ENCODE results near the gene EXOSC7.
A peak's percentile ranks its signal among the peaks of the same experiment; 100 is the strongest.

Gene EXOSC7

DNA sequence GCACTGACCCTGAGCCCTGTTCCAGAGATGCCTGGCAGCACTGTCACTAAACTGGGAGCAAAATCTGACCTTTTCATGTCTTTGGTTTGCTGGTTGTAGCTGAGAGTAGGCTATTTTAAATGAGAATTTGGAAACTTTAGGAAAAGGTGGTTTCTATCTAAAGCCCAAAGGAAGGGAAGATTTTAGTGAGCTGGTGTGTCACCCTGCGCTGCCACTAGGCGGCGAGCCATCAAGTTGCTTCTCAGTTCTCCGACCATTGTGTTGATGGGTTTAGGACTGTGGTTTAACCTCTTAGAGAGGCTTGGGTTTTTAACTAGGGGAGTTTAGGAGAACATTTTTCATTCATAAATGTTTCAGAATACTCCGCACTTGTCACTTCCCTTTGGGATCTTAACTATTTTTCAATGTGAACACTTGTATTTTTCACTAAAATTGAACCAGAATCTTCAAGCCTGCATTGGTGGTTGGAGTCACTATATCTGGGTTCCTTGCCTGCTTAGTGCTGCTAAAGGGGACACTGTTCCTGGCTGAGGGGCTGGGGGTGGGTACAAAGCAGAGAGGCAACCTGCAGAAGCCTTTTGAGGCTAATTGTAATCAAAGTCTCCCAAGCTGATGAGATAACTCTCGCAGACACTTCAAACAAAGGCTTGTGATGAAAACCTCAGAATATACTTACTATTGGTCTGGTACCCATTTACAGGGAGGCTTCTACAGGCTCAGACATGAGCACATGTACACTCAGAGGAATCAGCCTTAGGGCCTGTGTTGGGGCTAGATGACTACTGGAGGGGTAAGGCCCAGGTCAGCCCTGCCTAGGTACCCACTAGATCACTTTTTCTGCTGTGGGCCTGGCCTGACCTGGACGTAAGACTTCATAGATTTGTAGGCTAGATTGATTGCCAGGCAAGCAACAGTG, 16.8 kb downstream of the EXOSC7 start:
- peak overlapping the region; percentile 53 for H3K27ac ChIP-seq
- peak; percentile 89 for TF ChIP-seq CTCF (IDR thresholded peaks at IDR 0.05)
- no peak for TF ChIP-seq ZFX (IDR thresholded peaks at IDR 0.05; ENCODE audit: borderline replicate concordance)

GRCh38 chr3:44993471-44994205, 17.6 kb downstream of the EXOSC7 start:
- peak overlapping the region; percentile 53 for H3K27ac ChIP-seq
- TF ChIP-seq ZFX (IDR thresholded peaks at IDR 0.05; ENCODE audit: borderline replicate concordance) (no peak), CTCF (IDR thresholded peaks at IDR 0.05) (no peak)

GRCh38 chr3:44995142-44995770, 19.2 kb downstream of the EXOSC7 start:
- peak overlapping the region; percentile 53; the same call in 1 of the 2 replicates for H3K27ac ChIP-seq

GRCh38 chr3:44996556-44996969, 20.5 kb downstream of the EXOSC7 start:
- no peak for TF ChIP-seq ZFX (IDR thresholded peaks at IDR 0.05; ENCODE audit: borderline replicate concordance)
- TF ChIP-seq CTCF (IDR thresholded peaks at IDR 0.05): no peak
- no peak overlapping the region for H3K27ac ChIP-seq

More at GRCh38 chr3:44995142-44995770, 19.2 kb downstream of the EXOSC7 start:
- TF ChIP-seq ZFX (IDR thresholded peaks at IDR 0.05; ENCODE audit: borderline replicate concordance) (no peak), CTCF (IDR thresholded peaks at IDR 0.05) (no peak)

GRCh38 chr3:44999782-45000181, 23.7 kb downstream of the EXOSC7 start:
- H3K27ac ChIP-seq: no peak overlapping the region
- TF ChIP-seq ZFX (IDR thresholded peaks at IDR 0.05; ENCODE audit: borderline replicate concordance) (no peak), CTCF (IDR thresholded peaks at IDR 0.05) (no peak)

DNA sequence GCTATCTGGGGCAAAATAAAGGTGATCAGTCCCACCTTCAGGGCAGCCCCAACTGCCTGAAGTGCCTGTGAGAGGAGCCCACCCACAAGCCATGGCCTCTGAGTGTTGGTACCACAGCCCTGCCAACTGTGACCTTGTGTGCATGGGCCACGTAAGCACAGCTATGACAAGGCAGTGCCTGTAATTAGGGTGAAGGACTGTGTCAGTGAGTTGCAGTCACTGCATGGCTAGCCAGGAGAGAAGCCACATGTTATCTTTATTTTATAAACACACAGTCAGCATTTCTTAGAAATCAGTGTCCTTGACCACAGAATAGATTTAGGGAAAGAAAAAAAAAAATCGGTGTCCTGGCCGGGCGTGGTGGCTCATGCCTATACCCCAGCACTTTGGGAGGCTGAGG, 24.8 kb downstream of the EXOSC7 start:
- H3K27ac ChIP-seq: no peak overlapping the region
- no peak for TF ChIP-seq ZFX (IDR thresholded peaks at IDR 0.05; ENCODE audit: borderline replicate concordance)
- TF ChIP-seq CTCF (IDR thresholded peaks at IDR 0.05): no peak
